ENCODE results near the gene TRIM64.
"Not testable (repeated sequence)": the region's sequence is repeated elsewhere in the genome, so short reads cannot be mapped to it uniquely, and the experiment has no call there.

Gene TRIM64, protein sequence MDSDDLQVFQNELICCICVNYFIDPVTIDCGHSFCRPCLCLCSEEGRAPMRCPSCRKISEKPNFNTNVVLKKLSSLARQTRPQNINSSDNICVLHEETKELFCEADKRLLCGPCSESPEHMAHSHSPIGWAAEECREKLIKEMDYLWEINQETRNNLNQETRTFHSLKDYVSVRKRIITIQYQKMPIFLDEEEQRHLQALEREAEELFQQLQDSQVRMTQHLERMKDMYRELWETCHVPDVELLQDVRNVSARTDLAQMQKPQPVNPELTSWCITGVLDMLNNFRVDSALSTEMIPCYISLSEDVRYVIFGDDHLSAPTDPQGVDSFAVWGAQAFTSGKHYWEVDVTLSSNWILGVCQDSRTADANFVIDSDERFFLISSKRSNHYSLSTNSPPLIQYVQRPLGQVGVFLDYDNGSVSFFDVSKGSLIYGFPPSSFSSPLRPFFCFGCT

DNA sequence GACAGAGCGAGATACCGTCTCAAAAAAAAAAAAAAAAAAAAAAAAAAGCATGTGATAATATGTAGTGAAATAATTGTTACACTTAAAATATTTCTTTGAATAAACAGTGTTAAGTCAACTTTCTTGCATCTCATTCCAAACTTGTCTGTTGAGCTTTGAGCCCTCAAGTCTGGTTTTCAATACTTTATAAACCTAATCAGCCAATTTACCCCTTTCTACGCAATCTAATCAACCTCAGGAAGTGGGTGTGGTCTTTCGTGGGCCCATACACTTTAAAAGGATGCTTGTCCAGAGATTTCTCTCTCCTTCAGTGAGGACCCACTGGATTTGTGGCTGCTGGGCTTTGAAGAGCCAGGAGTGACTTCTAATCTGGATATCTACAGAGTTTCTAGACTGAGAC is at the start of gene TRIM64:
Gene TRIM64, plus strand, starts transcription at position 301 of the 400 bp plus-strand sequence. CDS start 2,467 bp downstream, outside the sequence.
- DNase-seq: not testable (repeated sequence)

DNA sequence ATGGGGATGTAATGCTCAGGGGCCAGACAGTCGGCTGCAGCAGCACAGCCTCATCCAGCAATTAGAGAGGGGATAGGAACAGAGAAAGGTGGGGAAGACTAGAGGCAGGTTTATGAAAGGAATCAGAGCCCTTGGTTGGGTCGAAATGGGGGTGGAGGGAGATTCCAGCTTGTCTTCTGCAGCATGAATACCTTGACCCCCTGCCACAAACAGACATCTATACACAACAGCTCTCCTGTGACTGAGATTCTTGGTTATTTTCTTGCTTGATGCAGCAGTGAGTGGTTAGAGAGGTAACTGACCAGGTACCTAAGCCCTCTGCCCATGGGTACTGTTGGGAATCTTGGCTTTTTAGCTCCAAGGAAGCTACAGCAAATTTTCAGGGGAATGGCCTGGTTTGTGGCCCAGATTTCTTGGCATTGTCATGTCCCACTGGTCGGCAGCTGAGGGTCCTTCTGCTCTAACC is 43.6 kb upstream of the TRIM64 start, which contains the start of gene TRIM49D1:
Gene TRIM49D1, minus strand, starts transcription at position 51 of the 466 bp plus-strand sequence. CDS start 4,535 bp downstream, outside the sequence.
- no peak for DNase-seq

DNA sequence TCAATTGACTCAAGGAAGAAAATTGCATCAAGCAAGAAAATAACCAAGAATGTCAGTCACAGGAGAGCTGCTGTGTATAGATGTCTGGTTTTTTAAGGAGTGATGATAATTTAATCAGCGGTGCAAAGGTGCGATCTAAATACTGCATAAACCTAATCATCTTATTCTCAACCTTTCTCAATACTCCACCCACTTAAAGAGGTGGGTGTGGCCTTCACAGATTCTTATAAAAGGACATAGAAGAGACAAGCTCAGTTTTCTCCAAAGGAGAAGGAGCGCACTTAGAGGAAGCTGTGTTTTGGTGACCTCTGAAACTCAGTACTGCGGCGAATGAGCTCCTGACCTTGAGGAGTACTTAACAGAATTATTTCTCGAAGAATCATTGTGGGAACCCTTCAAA is 42.1 kb upstream of the TRIM64 start, which contains the start of gene TRIM49D2:
Gene TRIM49D2, plus strand, starts transcription at position 301 of the 400 bp plus-strand sequence. CDS start 2,698 bp downstream, outside the sequence.
- not testable (repeated sequence) for DNase-seq

DNA sequence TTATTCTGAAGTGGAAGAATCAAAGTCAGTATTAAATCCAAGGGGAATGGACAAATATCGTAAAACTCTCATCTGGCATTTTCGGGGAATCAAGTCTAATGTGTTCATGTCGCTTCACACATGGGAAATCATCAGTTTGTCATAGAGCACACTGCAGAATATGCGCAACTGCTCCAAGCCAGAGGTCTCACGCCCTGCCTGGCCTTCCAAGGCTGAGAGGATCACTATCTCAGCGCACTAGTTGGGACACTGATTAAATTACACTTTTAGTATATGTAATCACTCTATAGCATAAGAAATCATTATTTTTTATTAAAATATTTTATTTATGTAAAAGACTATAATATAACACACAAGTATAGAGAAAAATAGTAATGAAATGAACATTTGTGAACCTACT is 5.0 kb upstream of the TRIM64 start:
- DNase-seq: not testable (repeated sequence)

Measured in GF-D8 (cell line).